Measurements from ENCODE around the gene SLC9C1.

- TF ChIP-seq GATA3 (IDR thresholded peaks at IDR 0.05; ENCODE audit: low read depth, low read length) (no peak), GATA2 (IDR thresholded peaks at IDR 0.05; ENCODE audit: low read depth, low read length) (no peak)
Observed at GRCh38 chr3:112128843-112129727, 164.9 kb downstream of the SLC9C1 start.

Measured in SH-SY5Y (cell line).